ENCODE measurements around the gene WBP2. TPM values are rescaled to one million over a fixed set of nuclear protein-coding genes. Genes with fewer than 3 reads are reported as not detected.
A peak's percentile ranks its signal among the peaks of the same experiment; 100 is the strongest.
"Not testable (repeated sequence)": the region's sequence is repeated elsewhere in the genome, so short reads cannot be mapped to it uniquely, and the experiment has no call there.

Gene WBP2
- polyA plus RNA-seq, 6 donors from 2014 or later = 73.4 to 134 (median 87.6) TPM

- DNase-seq (no peak), ATAC-seq (ENCODE audit: low read depth in 2 of 2) (peak; percentile 7 to 10)
- Mint-ChIP-seq H3K27me3 (peaks cover 0 to 32% (median 10%) of the 10 kb centered on the region in 3 donors), H3K36me3 (no peaks in the 10 kb centered on the region), H3K9me3 (no peaks in the 10 kb centered on the region), H3K27ac (peak within 1 kb of the TSS; percentile 42 to 90 (median 68)), H3K4me1 (peaks cover 20 to 31% (median 23%) of the 10 kb centered on the region in 3 donors), H3K4me3 (peak within 1 kb of the TSS; percentile 76 to 92 (median 86))
Observed at GRCh38 chr17:75878174-75878998, 23.3 kb upstream of the WBP2 start, which contains the start of gene TRIM47. Gene TRIM47, minus strand, starts transcription at chr17:75878581. Its CDS starts 33 bp downstream, at chr17:75878548.

- H3K27me3 Mint-ChIP-seq = peaks cover 0 to 32% (median 10%) of the 10 kb centered on the region in 3 donors
- peak overlapping the region in 4 of 6 donors; percentile 63 to 90 (median 78) for H3K27ac Mint-ChIP-seq
- H3K36me3 Mint-ChIP-seq = no peaks in the 10 kb centered on the region
- peaks cover 20 to 31% (median 23%) of the 10 kb centered on the region in 3 donors for H3K4me1 Mint-ChIP-seq
- H3K9me3 Mint-ChIP-seq = no peaks in the 10 kb centered on the region
- peak; percentile 72 for DNase-seq
- peak overlapping the region; percentile 76 to 92 (median 86) for H3K4me3 Mint-ChIP-seq
- ATAC-seq (ENCODE audit: low read depth in 2 of 2) = peak; percentile 85 to 86
Observed at GRCh38 chr17:75877752-75878173, 22.6 kb upstream of the WBP2 start.

DNA sequence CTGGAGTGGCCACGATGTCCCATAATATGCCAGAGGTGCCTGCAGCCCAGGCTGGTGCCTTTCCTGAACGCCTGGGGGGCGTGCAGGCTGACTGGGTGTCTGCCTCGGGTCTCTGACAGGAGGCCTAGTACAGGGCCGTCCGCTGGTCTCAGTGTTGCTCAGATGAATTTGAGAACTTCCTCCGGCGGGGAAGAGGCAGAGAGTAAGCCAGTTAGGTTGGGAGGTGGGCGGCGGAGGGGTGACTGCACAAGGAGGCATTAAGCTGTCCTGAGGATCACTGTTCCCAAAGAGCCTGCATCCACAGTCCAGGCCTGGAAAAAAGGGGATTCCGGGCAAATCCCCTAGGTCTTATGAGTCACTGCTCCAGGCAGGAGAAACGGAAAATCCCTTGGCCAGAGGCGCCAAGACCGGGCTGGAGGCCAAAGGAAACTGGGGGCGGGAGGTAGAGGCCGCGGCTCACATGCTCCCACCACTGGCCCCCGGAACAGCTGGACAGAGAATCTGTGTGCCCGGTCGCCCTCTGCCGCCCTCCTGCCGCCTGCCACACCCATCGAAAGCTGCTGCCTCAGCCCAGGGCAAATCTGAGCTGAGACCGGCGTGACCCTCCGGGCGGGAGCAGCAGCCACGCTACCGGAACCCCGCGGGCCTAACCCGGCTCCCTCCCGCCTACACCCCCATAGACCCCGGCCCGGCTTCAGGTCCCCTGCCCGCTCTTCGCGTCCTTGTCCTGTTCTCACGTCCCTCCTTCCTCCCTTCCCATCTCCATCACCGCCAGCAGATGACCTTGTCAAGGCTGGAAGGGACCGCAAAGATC, 22.0 kb upstream of the WBP2 start:
- H3K4me3 Mint-ChIP-seq = peak overlapping the region; percentile 76 to 92 (median 86)
- H3K27me3 Mint-ChIP-seq = peaks cover 0 to 32% (median 10%) of the 10 kb centered on the region in 3 donors
- H3K4me1 Mint-ChIP-seq = peaks cover 20 to 31% (median 23%) of the 10 kb centered on the region in 3 donors
- no peaks in the 10 kb centered on the region for H3K36me3 Mint-ChIP-seq
- peak overlapping the region; percentile 41 to 90 (median 71) for H3K27ac Mint-ChIP-seq
- ATAC-seq (ENCODE audit: low read depth in 2 of 2) = peak in 1 of 2 donors; percentile 12
- no peak for DNase-seq
- no peaks in the 10 kb centered on the region for H3K9me3 Mint-ChIP-seq

- peak; percentile 67 for DNase-seq
- Mint-ChIP-seq H3K4me3 (peak overlapping the region; percentile 76 to 92 (median 86)), H3K27ac (peak overlapping the region in 4 of 6 donors; percentile 53 to 97 (median 71)), H3K4me1 (peaks cover 20 to 31% (median 23%) of the 10 kb centered on the region in 3 donors), H3K9me3 (no peaks in the 10 kb centered on the region), H3K27me3 (peaks cover 0 to 32% (median 10%) of the 10 kb centered on the region in 3 donors), H3K36me3 (no peaks in the 10 kb centered on the region)
- peak; percentile 66 to 72 for ATAC-seq (ENCODE audit: low read depth in 2 of 2)
Observed at GRCh38 chr17:75876190-75876937, 21.2 kb upstream of the WBP2 start.

- peaks cover 20 to 31% (median 23%) of the 10 kb centered on the region in 3 donors for H3K4me1 Mint-ChIP-seq
- ATAC-seq (ENCODE audit: low read depth in 2 of 2) = no peak
- peak overlapping the region; percentile 76 to 92 (median 86) for H3K4me3 Mint-ChIP-seq
- H3K9me3 Mint-ChIP-seq = no peaks in the 10 kb centered on the region
- no peak for DNase-seq
- peak overlapping the region in 3 of 6 donors; percentile 57 to 97 (median 63) for H3K27ac Mint-ChIP-seq
- no peaks in the 10 kb centered on the region for H3K36me3 Mint-ChIP-seq
- H3K27me3 Mint-ChIP-seq = peaks cover 0 to 31% (median 10%) of the 10 kb centered on the region in 3 donors
Observed at GRCh38 chr17:75875940-75876189, 20.7 kb upstream of the WBP2 start.

DNA sequence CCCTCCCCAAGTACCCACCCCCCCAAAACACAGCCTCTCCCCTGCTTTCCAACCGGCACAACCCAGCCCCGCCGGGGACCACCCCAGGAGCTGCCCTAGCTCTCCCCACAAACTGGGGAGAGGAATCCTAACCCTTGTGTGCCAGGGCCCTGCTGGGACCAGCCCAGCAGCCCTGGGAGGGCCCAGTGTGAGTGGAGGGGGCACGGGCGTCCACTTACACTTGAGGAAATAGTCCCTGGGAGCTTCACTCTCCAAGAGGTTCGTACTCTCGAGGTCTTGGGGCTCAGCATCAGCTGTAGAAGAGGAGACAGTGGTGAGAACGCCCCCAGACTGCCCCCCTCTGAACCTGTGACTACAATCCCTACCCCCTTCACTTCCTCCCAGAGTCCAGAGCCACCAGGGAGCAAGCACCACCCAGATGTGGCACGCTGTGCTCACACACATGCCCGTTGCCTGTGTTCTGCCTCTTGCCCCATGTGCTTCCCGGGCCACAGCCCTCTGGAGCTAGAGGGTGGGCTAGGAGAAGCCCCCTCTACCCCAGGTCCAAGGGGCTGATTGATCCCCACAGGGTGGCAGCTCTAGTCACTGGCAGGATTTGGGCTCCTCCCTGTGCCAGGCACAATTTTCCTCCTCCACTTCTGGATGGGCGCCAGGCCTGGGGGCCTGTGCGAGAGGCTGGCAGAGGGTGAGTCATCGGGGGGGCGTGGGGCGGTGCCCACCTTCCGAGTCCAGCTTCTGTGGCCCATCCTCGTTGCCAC, 20.2 kb upstream of the WBP2 start:
- H3K27me3 Mint-ChIP-seq = peaks cover 0 to 26% (median 10%) of the 10 kb centered on the region in 3 donors
- H3K27ac Mint-ChIP-seq = peak overlapping the region in 1 of 6 donors; percentile 63
- no peaks in the 10 kb centered on the region for H3K36me3 Mint-ChIP-seq
- ATAC-seq (ENCODE audit: low read depth in 2 of 2) (no peak), DNase-seq (no peak)
- H3K4me1 Mint-ChIP-seq = peaks cover 20 to 31% (median 23%) of the 10 kb centered on the region in 3 donors
- no peaks in the 10 kb centered on the region for H3K9me3 Mint-ChIP-seq
- peak overlapping the region in 5 of 8 donors; percentile 16 to 92 (median 76) for H3K4me3 Mint-ChIP-seq

DNA sequence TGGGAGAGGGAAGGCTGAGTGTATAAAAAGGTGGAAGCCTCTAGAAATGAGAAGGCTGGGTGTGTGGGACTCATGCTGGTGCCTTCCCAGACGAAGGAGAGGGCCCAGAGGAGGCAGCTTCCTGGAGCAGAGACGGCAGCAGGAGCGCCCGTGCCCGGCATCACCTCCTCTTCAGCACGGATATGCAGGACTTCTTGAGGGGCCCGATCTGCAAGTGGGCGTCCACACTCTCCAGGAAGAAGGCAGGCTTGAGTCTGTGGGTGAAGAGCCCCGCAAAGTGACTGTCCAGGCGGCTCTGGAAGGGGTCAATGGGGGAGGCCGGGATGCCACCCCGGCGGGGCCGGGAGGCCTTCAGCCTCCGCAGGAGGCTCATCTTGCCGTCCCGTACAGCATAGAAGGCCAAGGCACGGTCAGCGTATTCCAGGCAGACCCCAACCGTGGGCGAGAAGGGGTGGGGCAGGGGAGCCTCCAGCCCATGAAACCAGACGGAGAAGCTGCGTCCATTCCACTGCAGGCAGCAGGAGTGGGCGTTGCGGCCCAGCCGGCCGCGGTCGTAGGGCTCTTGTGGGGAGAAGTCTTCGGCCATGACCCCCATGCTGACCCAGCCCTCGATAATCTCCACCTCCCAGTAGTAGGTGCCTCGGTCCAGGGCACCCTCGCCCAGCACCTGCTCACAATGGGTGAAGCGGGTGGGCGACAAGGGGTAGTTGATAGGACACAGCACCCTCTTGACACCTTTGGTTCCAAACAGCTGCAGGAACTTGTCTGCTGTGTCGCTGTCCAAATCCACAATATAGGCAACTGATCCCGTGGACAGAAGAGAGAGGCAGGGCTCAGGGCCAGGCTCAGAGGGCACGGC, 19.4 kb upstream of the WBP2 start:
- Mint-ChIP-seq H3K4me1 (peaks cover 20 to 31% (median 23%) of the 10 kb centered on the region in 3 donors), H3K27me3 (peaks cover 0 to 20% (median 10%) of the 10 kb centered on the region in 3 donors), H3K9me3 (no peaks in the 10 kb centered on the region), H3K36me3 (no peaks in the 10 kb centered on the region), H3K27ac (no peak overlapping the region), H3K4me3 (peak overlapping the region in 2 of 8 donors; percentile 32 to 81)
- ATAC-seq (ENCODE audit: low read depth in 2 of 2) (no peak), DNase-seq (no peak)

DNA sequence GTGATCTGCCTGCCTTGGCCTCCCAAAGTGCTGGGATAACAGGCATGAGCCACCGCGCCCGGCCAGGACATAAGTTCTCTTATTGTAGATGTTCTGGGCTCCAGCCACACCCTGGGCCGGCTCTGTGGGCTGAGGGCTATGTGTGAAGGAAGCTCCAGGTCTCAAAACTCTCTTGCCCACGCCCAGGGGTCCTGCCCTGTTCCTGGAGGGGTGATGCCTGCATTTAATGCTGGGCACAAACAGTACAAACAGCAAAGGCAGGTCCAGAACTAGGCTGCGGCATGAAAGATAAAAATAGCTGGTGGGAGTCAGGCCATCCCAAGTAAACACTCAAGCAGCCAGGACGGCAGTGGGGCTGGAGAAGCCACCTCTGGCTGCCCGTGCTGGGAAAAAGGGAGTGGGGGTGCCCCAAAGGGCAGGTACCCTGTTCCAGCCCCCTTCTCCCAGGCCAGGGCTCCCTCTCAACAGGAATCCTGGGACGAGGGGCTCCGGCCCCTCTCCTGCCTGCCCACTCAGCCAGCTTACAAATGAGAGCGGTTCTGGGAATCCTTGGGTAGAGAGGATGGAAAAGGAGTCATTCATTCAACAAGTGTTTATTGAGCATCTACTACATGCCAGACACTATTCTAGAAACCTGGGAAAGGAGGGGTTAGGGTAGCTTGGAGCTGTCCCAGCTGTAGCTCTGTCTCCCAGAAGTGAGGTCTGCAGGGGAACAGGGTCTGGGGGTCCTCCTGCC, 18.6 kb upstream of the WBP2 start:
- Mint-ChIP-seq H3K4me3 (peak overlapping the region in 2 of 8 donors; percentile 47 to 81), H3K4me1 (peaks cover 20 to 26% (median 20%) of the 10 kb centered on the region in 3 donors), H3K27me3 (peaks cover 0 to 20% (median 10%) of the 10 kb centered on the region in 3 donors), H3K36me3 (no peaks in the 10 kb centered on the region), H3K27ac (peak overlapping the region in 1 of 6 donors; percentile 49), H3K9me3 (no peaks in the 10 kb centered on the region)
- DNase-seq (no peak), ATAC-seq (ENCODE audit: low read depth in 2 of 2) (no peak)

GRCh38 chr17:75872434-75873351, 17.6 kb upstream of the WBP2 start:
- Mint-ChIP-seq H3K9me3 (no peaks in the 10 kb centered on the region), H3K27ac (peak overlapping the region in 1 of 6 donors; percentile 33), H3K4me1 (peaks cover 18 to 22% (median 19%) of the 10 kb centered on the region in 3 donors), H3K36me3 (no peaks in the 10 kb centered on the region), H3K27me3 (peaks cover 0 to 17% (median 6%) of the 10 kb centered on the region in 3 donors), H3K4me3 (peak overlapping the region in 1 of 8 donors; percentile 25)
- no peak for DNase-seq
- no peak for ATAC-seq (ENCODE audit: low read depth in 2 of 2)

DNA sequence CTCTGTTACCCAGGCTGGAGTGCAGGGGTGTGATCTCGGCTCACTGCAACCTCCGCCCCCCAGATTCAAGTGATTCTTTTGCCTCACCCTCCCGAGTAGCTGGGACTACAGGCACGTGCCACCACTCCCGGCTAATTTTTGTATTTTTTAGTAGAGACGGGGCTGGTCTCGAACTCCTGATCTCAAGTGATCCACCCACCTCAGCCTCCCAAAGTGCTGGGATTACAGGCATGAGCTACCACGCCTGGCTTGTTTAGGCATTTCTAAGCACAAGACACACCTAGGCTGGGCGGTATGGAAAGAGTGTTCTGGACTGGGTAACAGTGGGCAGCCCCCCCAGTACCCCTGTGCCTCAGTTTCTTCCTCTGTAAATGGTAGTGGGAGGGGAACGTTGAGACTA, 15.1 kb upstream of the WBP2 start:
- not testable (repeated sequence) for H3K36me3 Mint-ChIP-seq; H3K4me1 Mint-ChIP-seq; ATAC-seq (ENCODE audit: low read depth in 2 of 2); H3K9me3 Mint-ChIP-seq; DNase-seq; H3K27me3 Mint-ChIP-seq; H3K4me3 Mint-ChIP-seq
- H3K27ac Mint-ChIP-seq = peak overlapping the region in 1 of 6 donors; percentile 37

Measured in naive B cell (primary cell).